OCI-LY3 (cell line): ENCODE data around the gene MTUS2.

Experiments used
- EZH2phosphoT487 ChIP-seq: fragments of 200-600 bp; shearing (Covaris generic); IDR thresholded peaks from 2 replicates; pipeline ENCODE4 v1.6.1; 2018; ENCODE audit warnings: antibody characterized with exemption, mixed run types, low read depth
- TF ChIP-seq, protein P1 (sequence below): fragments of 200-600, 300-600 bp; sonication (generic); IDR thresholded peaks from 2 replicates; pipeline ENCODE4 v1.5.1; 2014; ENCODE audit warnings: antibody characterized with exemption, low read length, low read depth

DNA sequence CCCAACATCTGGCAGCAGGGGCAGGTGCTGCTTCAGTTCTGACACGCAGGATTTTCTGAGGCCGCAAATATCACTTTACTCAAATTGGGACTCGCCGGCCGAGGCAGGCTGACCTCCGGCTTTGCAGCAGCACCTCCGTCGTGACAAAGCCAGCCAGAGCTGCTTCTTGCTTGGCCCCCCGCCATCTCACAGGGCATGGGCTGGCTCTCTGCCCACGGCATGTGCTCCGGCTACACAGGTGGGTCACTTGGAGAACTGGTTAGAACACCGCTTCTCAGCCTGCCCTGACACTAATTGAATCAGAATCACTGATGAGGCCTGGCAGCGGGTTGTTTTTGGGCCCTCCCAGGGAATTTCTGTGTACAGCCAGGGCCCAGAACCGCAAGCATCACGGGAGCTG, 663.1 kb downstream of the MTUS2 start:
- TF ChIP-seq, protein P1, sequence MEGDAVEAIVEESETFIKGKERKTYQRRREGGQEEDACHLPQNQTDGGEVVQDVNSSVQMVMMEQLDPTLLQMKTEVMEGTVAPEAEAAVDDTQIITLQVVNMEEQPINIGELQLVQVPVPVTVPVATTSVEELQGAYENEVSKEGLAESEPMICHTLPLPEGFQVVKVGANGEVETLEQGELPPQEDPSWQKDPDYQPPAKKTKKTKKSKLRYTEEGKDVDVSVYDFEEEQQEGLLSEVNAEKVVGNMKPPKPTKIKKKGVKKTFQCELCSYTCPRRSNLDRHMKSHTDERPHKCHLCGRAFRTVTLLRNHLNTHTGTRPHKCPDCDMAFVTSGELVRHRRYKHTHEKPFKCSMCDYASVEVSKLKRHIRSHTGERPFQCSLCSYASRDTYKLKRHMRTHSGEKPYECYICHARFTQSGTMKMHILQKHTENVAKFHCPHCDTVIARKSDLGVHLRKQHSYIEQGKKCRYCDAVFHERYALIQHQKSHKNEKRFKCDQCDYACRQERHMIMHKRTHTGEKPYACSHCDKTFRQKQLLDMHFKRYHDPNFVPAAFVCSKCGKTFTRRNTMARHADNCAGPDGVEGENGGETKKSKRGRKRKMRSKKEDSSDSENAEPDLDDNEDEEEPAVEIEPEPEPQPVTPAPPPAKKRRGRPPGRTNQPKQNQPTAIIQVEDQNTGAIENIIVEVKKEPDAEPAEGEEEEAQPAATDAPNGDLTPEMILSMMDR: no peak
- TF ChIP-seq EZH2phosphoT487: no peak
